ENCODE measurements around the gene TMEM139. TPM values are rescaled to one million over a fixed set of nuclear protein-coding genes. Genes with fewer than 3 reads are reported as not detected.

The TMEM139 gene
- total RNA-seq, 4 donors from 2014 or later: 46.4 to 127 (median 52.2) TPM

- H3K27ac ChIP-seq: peak overlapping the region in 1 of 4 donors; percentile 52
- H3K4me1 ChIP-seq: peaks cover 8 to 42% (median 27%) of the 10 kb centered on the region in 4 donors
- WGBS, 2 donors (ENCODE audit: low coverage in 1 of 2): 88 to 89% methylated on average over 2 of the region's 2 CpGs
- no peaks in the 10 kb centered on the region for H3K9me3 ChIP-seq
- no peaks in the 10 kb centered on the region for H3K27me3 ChIP-seq
- intact Hi-C loops (cut with DNase I; ENCODE audit: low total_unique reads) (no loop called here), in situ Hi-C loops (cut with MboI; ENCODE audit: low pct_ligation_motif_present in 1 of 4, low pct_unique_long_range_greater_than_20kb in 1 of 4, low sequenced_read_pairs in 3 of 4) (no loop called here)
- DNase-seq: no peak
- no peaks in the 10 kb centered on the region for H3K36me3 ChIP-seq
- TF ChIP-seq CTCF (IDR thresholded peaks at IDR 0.05) (no peak), POLR2A (IDR thresholded peaks at IDR 0.05) (no peak), POLR2AphosphoS5 (IDR thresholded peaks at IDR 0.05) (no peak), EP300 (IDR thresholded peaks at IDR 0.05; ENCODE audit: low read depth) (no peak)
- H3K4me3 ChIP-seq: no peak overlapping the region
These were observed 4.2 kb upstream of the TMEM139 start for GRCh38 chr7:143280566-143280965.

- WGBS, 2 donors (ENCODE audit: low coverage in 1 of 2): 87 to 100% methylated on average over 1 to 2 of the region's 2 CpGs
- Histone ChIP-seq H3K4me3 (no peak overlapping the region), H3K36me3 (no peaks in the 10 kb centered on the region), H3K4me1 (peaks cover 8 to 52% (median 33%) of the 10 kb centered on the region in 4 donors), H3K27me3 (no peaks in the 10 kb centered on the region), H3K9me3 (no peaks in the 10 kb centered on the region), H3K27ac (no peak overlapping the region)
- in situ Hi-C loops (cut with MboI; ENCODE audit: low pct_ligation_motif_present in 1 of 4, low pct_unique_long_range_greater_than_20kb in 1 of 4, low sequenced_read_pairs in 3 of 4): no loop called here
- intact Hi-C loops (cut with DNase I; ENCODE audit: low total_unique reads): no loop called here
- no peak for DNase-seq
- TF ChIP-seq POLR2AphosphoS5 (IDR thresholded peaks at IDR 0.05): no peak
- no peak for TF ChIP-seq EP300 (IDR thresholded peaks at IDR 0.05; ENCODE audit: low read depth)
- no peak for TF ChIP-seq CTCF (IDR thresholded peaks at IDR 0.05)
- no peak for TF ChIP-seq POLR2A (IDR thresholded peaks at IDR 0.05)
These were observed 3.2 kb upstream of the TMEM139 start for GRCh38 chr7:143281529-143281928.

- WGBS, 2 donors (ENCODE audit: low coverage in 1 of 2): 97 to 100% methylated on average over 8 of the region's 8 CpGs
These were observed 2.6 kb upstream of the TMEM139 start for GRCh38 chr7:143282124-143282523.

GRCh38 chr7:143283381-143283780, 1.4 kb upstream of the TMEM139 start:
- H3K4me3 ChIP-seq: no peak overlapping the region
- H3K4me1 ChIP-seq: peaks cover 11 to 66% (median 39%) of the 10 kb centered on the region in 4 donors
- no peak for TF ChIP-seq POLR2AphosphoS5 (IDR thresholded peaks at IDR 0.05)
- TF ChIP-seq EP300 (IDR thresholded peaks at IDR 0.05; ENCODE audit: low read depth): no peak
- no peak for TF ChIP-seq POLR2A (IDR thresholded peaks at IDR 0.05)
- no peak for TF ChIP-seq CTCF (IDR thresholded peaks at IDR 0.05)
- peak overlapping the region; percentile 83 to 86 (median 86) for H3K27ac ChIP-seq
- H3K9me3 ChIP-seq: no peaks in the 10 kb centered on the region
- H3K27me3 ChIP-seq: no peaks in the 10 kb centered on the region
- intact Hi-C loops (cut with DNase I; ENCODE audit: low total_unique reads) (no loop called here), in situ Hi-C loops (cut with MboI; ENCODE audit: low pct_ligation_motif_present in 1 of 4, low pct_unique_long_range_greater_than_20kb in 1 of 4, low sequenced_read_pairs in 3 of 4) (no loop called here)
- DNase-seq: peak; percentile 55
- WGBS, 2 donors (ENCODE audit: low coverage in 1 of 2): 48 to 50% methylated on average over 4 of the region's 4 CpGs
- no peaks in the 10 kb centered on the region for H3K36me3 ChIP-seq

More at GRCh38 chr7:143282124-143282523, 2.6 kb upstream of the TMEM139 start:
- Histone ChIP-seq H3K9me3 (no peaks in the 10 kb centered on the region), H3K4me3 (no peak overlapping the region), H3K4me1 (peaks cover 8 to 58% (median 33%) of the 10 kb centered on the region in 4 donors), H3K36me3 (no peaks in the 10 kb centered on the region), H3K27me3 (no peaks in the 10 kb centered on the region), H3K27ac (no peak overlapping the region)
- no peak for DNase-seq
- intact Hi-C loops (cut with DNase I; ENCODE audit: low total_unique reads) (no loop called here), in situ Hi-C loops (cut with MboI; ENCODE audit: low pct_ligation_motif_present in 1 of 4, low pct_unique_long_range_greater_than_20kb in 1 of 4, low sequenced_read_pairs in 3 of 4) (no loop called here)
- TF ChIP-seq EP300 (IDR thresholded peaks at IDR 0.05; ENCODE audit: low read depth): no peak
- TF ChIP-seq POLR2AphosphoS5 (IDR thresholded peaks at IDR 0.05): no peak
- TF ChIP-seq CTCF (IDR thresholded peaks at IDR 0.05): no peak
- no peak for TF ChIP-seq POLR2A (IDR thresholded peaks at IDR 0.05)

Measured in transverse colon (tissue), 4 donors.